HG03460 (cell line): Measurements from ENCODE around the gene RTEL1.
A peak's percentile ranks its signal among the peaks of the same experiment; 100 is the strongest.
"Not testable (repeated sequence)": the region's sequence is repeated elsewhere in the genome, so short reads cannot be mapped to it uniquely, and the experiment has no call there.

Experiments used
- ATAC-seq: cut with Tn5 transposase; IDR thresholded peaks from one replicate; pipeline ENCODE4 v1.9.1; 2021; ENCODE audit not compliant: unreplicated experiment

Gene RTEL1

DNA sequence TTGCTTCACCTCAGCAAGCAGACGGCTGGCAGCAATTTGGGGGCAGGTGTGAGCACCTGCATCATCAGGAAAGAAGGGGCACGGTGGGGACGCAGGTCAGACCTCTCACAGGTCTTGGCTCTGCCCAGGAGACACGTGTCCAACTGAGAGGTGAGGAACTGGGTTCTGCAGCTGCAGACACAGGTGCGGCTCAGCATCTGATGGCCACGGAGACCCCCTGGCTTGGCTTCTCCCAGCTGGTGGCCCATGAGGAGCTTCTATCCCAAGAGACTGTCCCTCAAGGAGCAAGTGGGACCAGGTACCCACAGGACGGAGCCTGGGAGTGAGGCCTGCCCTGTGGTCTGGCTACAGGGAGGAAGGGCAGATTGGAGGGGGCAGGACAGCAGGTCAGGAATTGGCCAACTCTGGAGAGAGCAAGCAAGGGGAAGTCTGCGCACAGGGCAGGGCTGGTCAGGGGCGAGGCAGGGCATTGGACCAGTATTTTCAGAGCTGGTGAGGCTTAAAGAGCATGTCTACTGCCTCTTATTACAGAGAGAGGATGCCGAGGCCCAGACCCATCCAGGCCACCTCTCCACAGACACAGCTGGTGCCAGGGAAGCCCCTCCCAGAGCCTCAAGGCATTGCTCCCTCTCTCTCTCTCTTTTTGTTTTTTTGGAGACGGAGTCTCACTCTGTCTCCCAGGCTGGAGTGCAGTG, 9.1 kb upstream of the RTEL1 start:
- no peak for ATAC-seq

DNA sequence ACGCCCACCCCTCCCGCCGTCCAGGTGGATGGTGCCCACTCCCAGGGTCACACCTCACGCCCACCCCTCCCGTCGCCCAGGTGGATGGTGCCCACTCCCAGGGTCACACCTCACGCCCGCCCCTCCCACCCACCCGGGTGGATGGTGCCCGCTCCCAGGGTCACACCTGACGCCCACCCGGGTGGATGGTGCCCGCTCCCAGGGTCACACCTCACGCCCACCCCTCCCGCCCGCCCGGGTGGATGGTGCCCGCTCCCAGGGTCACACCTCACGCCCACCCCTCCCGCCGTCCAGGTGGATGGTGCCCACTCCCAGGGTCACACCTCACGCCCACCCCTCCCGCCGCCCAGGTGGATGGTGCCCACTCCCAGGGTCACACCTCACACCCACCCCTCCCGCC, 7.6 kb upstream of the RTEL1 start:
- not testable (repeated sequence) for ATAC-seq

DNA sequence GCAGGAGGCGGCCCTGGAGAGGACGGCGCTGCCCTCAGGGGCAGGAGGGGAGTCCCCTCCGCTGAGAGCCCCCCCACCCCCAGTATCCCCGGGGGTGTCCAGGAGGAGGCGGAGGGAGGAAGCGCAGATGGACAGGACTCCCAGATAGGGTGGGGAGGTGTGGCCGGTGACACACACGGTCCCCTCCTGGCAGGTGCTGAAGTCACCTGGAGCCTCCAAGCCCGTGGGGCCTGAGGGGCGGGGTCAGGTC, 6.2 kb upstream of the RTEL1 start:
- ATAC-seq: no peak

DNA sequence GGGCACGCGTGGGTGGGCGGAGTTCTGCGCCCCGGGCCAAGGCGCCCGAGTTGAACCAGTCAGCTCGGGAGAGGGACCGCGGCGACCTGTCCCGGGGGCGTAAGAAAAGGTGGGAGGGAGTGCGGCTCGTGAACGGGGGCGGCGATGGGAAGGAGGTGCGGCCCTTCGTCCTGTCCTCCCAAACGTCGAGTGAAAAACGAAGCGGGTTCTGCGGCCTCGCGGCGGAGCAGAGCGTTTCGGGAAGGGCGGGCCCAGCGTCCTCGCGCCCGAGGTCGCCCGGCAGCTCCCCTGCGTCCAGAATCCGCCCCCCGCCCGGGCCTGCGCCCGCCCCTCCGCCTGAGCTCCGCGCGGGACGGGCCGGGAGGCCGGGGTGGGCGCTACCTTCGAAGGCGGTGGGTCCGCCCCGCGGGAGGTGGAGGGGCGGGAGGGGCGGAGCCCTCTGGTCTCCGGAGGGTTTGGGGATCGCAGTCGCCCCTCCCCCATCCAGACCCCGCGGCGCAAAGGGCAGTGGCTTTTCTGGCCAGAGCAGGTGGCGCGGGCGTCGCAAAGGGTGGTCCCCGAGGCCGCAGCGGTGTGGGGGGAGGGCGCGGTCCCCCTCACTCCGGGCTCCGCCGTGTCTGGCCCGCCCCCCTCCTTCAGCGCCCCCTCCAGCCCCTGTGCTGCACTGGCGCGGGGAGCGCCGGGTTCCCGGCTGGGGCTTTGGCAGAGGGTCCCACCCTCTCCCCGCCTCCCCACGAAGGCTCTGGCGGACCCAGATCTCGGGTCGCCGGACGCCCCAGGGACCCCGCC, 5.7 kb upstream of the RTEL1 start:
- no peak for ATAC-seq

DNA sequence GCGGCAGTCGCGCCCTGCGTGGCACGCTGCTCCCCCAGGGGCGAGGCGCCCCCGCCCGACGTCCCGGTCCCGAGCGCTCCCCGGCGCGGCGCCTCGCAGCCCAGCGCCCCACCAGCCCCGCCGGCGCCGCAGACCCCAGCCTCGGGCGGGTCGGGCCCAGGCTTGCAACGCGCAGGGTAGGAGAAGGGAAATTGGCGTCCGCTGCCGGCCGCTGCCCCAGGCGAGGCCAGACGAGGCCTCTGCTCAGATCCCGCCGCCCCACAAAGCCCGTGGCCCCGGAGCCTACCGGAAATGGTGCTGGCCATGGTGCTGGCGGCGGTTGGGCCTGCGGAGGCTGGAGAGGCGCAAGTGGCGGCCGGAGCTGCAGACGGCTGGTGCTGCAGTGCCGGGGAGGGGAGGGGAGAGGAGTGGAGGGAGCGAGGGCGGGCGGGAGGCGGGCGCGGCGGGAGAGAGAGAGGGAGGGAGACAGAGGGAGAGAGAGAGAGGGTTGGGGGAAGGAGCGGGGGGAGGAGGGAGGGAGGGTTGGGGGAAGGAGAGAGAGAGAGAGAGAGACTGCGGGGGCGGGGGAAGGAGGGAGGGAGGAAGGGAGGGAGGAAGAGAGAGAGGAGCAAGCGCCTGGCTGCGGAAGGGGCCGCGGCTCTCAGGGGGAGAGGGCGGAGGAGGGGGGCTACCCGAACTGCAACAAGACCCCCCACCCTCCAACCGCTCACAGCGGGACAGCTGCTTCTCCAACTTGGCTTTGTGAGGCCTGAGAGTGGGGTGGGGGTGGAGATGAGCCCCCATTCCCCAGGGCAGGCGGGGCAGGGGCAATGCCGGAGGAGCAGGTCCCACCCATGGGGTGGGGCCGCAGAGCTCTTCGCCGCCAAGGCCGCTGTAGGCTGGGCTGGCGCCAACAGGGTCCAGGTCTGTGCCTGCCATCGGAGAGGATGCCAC, 4.8 kb upstream of the RTEL1 start, which contains the start of gene STMN3:
TSS of gene STMN3 (minus strand) at position 384 of the 933 bp plus-strand sequence. CDS start at position 305, 79 bp downstream.
- no peak for ATAC-seq

DNA sequence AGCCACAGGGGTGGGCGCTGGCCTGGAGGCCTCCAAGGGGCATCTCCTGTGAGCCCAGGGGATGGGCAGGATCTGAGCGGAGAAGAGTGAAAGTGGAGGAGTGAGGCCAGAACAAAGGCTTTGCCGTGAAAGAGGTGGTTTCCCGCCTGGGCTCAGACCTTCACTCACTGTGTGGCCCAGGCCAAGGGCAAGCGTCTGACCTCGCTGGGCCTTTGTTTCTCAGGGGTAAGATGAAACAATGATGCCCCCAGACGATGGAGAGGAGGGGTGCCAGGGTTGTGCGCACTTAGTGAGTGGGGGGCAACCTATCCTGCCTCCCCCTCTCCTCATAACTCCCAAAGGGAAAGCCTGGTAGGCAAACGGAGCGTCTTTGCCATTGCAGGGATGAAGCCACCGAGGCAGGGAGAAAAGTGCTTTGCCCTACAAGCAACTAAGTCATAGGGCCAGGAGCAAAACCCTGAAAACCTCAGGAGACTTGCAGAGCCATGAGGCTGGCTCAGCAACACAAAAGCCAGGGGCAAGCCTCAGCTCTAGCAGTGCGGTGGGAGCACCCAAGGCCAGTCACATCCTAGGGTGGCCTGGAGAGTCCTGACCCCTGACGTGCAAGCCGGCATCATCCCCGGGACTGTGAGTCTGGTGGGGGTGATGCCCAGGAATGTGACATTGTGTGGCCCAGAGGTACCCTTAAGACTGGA, 4.0 kb upstream of the RTEL1 start:
- no peak for ATAC-seq

DNA sequence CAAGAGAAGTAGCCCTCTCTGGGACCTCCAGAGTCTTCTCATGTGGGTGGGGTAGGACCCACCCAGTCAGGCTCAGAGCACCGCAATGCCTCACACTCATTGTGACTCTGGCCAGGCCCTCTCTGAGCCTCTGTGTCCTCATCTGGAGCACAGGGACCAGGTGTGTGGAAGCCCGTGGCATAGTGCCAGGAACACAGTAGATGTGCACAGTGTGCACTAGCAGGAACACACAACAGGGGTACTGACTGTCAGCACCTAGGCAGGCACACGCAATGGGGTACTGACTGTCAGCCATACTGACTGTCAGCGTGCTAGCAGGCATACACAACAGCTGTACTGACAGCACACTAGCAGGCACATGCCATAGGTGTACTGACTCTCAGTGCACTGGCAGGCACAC, 2.9 kb upstream of the RTEL1 start:
- ATAC-seq: no peak

DNA sequence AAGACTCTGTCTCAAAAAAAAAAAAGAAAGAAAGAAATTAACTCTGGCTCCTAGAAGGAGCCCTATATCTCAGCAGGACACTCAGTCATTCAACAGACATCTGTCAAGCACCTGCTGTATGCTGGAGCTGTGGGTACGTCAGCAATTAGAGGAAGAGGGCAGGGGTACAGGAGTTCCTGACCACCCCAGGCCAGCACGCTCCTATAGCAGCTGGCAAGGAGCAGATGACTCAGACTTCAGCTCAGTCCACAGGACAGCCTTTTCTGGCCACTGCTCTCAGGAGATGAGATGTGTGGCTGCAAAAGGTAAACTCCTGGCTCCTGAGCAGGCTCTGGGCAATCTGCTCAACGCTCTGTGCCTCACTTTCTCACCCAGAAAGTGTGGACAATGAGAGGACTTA, 1.7 kb upstream of the RTEL1 start:
- no peak for ATAC-seq

DNA sequence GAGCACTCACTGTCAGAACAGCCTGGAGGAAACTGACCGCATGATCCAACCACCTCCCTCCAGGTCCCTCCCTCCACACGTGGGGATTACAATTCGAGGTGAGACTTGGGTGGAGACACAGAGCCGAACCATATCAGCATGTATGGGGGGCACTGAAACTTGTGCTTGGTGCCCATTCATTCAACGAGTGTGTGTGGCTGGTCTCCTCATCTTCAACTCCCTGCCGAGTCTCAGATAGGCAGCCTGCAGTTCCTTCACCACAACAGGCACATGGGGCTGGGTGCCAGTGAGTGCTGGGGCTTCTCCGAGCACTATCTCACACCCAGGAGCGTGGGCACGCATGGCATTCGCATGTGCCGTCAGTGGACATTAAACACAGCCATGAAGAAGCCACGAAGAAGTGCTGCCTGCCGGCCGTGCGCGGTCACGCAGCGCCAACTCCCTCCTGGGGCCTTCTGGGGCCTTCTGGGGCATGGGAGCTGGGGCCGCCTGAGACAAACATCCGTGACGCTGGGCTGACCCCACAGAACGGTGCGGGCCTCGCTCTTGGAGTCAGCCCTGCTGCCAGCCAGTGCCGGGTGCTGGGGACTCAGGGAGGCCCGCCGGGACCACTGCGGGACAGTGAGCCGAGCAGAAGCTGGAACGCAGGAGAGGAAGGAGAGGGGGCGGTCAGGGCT, 714 bp upstream of the RTEL1 start:
- ATAC-seq: peak; percentile 6

DNA sequence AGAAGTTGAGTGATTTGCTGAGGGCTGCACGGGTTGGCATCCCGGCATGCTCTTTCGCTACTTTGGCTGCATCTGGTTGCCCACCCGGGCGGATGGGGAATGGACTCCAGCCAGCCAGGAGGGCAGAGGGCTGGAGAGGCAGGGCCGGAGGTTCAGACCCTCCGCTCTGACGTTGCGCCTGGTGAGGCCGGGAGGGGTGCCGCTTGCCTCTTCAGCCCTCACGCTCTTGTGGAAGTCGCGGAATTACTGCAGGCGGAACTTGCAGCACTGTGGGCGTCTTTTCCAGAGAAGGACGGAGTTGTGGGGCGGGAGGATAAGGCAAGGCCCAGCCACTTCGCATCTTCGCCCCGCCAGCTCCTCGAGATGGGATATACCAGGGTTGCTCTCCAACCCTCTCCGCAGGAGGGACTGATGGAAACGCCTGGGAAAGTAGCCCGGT, 656 bp downstream of the RTEL1 start:
- ATAC-seq: no peak

DNA sequence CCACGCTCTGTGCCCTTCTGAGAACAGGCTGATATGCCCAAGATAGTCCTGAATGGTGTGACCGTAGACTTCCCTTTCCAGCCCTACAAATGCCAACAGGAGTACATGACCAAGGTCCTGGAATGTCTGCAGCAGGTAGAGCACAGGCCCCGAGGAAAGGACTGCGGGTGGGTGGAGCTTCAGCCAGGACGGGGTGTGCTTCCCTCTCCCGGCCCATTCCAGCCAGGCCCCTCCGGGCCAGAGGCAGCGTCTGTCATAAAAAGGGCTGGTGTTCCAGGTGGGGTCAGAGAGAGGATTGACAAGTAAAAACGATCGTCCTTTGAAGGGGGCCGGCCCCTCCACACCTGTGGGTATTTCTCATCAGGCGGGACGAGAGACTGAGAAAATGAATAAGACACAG, 1.3 kb downstream of the RTEL1 start:
- no peak for ATAC-seq

DNA sequence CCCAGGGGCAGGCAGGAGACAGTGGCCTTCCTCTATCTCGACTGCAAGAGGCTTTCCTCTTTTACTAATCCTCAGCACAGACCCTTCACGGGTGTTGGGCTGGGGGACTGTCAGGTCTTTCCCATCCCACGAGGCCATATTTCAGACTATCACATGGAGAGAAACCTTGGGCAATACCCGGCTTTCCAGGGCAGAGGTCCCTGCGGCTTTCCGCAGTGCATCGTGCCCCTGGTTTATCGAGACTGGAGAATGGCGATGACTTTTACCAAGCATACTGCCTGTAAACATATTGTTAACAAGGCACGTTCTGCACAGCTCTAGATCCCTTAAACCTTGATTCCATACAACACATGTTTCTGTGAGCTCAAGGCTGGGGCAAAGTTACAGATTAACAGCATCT, 2.1 kb downstream of the RTEL1 start:
- not testable (repeated sequence) for ATAC-seq

DNA sequence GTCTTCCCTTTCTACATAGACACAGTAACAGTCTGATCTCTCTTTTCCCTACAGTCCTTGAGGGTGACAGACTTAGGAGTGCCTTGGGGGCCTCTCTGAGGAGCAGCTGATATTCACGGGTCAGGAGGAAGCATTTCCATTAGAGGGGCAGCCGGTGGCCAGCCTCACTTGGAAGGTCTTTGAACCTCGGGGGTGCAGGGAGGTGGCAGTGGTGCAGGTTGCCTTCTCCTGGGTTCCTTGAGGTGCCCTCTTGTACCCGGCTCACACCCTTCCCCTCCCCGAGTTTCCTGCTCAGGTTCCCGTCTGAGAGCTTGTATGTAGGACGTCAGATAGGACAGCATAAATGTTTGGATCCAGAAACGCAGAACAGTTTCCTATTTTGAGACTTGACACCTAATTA, 2.5 kb downstream of the RTEL1 start:
- no peak for ATAC-seq

DNA sequence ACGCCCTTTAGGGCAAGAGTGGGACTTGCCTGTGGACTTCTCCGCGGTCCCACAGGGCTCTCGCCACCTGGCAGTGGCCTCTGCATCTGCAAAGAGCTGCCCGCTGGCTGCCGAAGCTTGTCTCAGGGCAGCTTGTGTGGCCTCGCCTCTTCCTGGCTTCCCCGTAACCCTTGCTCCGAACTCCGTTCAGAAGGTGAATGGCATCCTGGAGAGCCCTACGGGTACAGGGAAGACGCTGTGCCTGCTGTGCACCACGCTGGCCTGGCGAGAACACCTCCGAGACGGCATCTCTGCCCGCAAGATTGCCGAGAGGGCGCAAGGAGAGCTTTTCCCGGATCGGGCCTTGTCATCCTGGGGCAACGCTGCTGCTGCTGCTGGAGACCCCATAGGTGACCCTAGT, 3.0 kb downstream of the RTEL1 start:
- ATAC-seq: no peak

DNA sequence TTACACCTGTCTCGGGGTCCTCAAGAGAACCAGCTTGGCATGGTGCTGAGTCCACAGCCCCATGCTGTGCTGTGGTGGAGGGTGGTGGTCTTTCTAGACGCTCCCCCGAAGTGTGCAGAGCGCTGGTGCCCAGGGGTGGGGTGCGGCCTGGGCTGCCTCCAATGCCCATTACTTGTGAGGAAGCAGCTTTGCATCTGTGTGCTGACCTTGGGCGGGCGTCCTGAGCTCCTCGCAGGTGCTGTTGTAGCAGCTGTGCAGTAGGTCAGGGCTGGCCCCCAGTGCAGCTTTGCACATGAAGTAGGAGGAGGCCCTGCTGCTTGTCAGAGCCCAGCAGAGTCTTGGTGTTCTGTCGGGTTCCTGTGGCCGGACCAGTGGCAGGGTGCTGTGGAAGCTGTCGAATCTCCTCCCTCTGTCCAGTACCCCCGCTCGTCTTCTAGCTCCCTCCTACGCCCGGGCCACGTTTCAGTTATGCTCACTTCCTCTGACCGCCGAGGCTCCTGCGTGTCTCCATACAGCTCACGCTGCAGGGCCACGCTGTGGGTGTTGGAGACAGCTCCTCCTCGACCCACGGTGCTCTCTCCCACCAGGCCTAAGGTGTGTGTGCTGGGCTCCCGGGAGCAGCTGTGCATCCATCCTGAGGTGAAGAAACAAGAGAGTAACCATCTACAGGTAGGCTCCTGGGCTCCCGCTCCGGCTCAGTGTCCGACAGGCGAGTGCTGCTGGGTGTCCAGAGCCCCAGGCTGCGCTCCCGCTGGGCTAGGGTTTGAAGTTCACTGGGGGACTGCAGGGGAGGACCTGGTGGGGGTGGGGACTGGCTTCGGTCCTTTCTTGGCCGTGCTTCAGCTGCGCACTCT, 4.1 kb downstream of the RTEL1 start:
- ATAC-seq: no peak

DNA sequence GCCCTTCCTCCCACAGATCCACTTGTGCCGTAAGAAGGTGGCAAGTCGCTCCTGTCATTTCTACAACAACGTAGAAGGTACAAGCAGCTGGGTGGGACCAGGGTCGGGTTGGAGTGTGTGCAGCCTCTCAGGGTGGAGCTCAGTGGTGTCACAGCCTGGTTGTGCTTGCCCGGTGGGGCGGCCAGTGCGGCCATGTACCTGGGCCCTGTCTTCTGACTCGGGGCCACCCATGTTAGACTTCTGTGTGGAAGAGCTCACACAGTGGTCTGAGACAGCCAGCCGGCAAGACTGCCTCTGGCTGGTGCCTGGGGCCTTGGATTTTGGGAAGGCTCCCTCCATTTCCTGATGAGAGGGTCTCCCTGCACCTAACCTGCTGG, 4.7 kb downstream of the RTEL1 start:
- ATAC-seq: no peak

DNA sequence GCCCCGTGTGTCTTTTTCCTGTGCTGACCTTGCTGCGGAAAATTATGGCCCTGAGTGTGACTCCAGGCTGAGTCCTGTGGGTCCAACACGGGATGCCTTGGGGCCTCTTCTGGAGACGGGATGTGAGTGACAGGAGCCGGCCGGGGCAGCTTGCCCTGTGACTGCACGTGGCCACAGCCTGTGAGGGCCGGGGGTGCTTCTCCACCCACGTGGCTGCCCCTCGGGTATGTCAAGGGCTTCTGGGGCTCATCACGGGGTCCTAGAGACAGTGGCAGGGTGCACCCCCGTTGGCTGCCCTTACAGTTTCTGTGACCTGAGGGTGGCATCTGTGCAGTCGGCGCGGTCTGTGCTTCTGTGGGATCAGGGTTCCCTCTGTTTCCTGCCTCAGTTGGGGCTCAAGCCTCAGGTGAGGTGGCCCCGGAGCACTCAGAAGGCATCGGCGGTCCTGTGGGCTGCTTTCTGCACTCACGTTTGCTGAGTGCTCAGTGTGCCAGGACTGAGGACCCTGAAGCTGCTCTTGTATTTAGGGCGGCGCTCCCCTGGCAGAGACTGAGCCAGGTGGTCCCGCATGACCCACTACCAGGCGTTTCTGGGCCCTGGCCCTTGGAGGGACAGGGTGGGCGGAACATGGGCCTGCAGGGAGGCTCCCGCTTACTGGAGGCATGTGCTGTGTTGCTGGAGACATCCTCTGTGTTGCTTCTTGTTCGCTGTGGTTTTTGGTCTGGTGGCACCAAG, 5.4 kb downstream of the RTEL1 start:
- ATAC-seq: no peak

DNA sequence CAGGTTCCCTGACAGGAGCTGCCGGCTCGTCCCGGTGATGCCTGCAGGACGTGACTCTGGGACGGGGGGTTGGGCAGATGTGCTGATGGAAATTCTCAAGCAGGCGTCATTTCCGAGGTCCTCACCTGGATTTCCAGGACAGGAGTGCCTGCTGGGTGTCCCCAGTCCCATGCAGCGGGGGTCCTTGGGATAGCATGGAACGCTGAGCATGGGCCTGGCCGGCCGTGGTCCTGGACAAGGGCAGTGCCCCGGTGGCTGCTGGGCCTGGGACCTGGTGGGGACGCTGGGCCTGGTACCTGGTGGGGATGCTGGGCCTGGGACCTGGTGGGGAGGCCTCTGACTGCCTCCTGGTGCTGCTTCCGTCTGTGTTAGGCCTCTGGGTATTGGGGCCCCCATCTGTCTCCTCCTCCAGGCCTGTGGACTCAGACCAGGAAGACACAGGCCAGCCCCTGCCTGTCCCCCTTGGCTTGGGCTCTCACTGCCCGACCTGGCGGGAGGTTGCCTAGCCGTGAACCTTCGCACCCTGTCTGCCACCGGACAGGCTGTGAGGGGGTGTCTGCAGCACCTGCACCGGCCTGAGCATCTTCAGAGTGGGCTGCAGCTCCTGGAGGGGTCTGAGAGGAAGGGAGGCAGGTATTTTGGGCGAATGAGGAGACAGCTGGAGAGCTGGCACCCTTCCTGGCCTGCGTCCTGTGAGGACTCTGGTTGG, 6.2 kb downstream of the RTEL1 start:
- ATAC-seq: no peak
